Measurements from ENCODE around the gene CCDC196.

Gene CCDC196, protein sequence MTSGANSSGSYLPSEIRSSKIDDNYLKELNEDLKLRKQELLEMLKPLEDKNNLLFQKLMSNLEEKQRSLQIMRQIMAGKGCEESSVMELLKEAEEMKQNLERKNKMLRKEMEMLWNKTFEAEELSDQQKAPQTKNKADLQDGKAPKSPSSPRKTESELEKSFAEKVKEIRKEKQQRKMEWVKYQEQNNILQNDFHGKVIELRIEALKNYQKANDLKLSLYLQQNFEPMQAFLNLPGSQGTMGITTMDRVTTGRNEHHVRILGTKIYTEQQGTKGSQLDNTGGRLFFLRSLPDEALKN

DNA sequence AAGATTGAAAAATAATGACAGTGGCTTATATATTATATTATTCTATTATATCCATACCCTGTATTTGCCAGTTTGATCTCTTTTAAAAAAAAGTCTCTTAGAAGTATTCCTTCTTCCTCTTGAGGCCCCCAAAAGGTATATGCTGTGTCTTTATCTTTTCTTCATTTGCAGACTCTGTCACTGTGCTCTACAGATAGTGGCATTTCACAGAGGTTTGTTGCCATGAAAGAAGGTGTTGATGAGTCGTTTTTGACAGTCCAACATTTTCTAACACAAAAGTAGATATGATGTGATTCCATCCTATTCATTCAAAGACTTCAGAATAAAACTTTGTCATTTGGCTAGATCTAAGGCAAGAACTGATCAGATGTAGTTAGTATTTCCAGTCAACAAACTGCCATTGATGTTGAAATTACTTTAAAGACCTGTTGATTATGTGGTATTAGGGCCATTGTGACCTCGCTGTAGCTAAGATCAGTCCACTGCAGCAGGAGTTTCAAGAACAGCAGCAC, at the start of gene CCDC196:
CCDC196 (plus strand) TSS at position 462 of the 512 bp plus-strand sequence. CDS start 132 bp downstream, outside the sequence.
- TF ChIP-seq, protein P1, sequence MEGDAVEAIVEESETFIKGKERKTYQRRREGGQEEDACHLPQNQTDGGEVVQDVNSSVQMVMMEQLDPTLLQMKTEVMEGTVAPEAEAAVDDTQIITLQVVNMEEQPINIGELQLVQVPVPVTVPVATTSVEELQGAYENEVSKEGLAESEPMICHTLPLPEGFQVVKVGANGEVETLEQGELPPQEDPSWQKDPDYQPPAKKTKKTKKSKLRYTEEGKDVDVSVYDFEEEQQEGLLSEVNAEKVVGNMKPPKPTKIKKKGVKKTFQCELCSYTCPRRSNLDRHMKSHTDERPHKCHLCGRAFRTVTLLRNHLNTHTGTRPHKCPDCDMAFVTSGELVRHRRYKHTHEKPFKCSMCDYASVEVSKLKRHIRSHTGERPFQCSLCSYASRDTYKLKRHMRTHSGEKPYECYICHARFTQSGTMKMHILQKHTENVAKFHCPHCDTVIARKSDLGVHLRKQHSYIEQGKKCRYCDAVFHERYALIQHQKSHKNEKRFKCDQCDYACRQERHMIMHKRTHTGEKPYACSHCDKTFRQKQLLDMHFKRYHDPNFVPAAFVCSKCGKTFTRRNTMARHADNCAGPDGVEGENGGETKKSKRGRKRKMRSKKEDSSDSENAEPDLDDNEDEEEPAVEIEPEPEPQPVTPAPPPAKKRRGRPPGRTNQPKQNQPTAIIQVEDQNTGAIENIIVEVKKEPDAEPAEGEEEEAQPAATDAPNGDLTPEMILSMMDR (conservative IDR thresholded peaks at IDR 0.05) = no peak
- no peak within 1 kb of the TSS for H3K27ac ChIP-seq

DNA sequence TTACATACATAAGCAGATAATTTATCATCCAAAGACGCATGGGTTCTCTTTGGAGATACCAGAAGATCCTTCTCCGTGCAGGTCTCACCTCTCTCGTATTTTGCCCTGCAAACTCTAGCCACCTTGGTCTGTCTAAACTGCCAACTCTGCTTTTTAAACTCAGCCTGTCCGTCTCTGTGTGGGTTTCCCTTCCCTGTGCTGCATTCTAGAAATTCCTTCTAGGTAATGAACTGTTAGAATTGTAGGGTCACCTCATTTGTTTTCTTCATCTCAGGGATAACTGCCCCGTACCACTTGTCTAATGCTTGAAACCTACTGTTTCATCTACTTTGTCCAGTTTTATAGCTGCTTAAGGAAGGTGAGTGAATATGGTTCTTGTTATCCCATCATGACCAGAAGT, 45.4 kb upstream of the CCDC196 start:
- TF ChIP-seq, protein P1 (conservative IDR thresholded peaks at IDR 0.05) = no peak

DNA sequence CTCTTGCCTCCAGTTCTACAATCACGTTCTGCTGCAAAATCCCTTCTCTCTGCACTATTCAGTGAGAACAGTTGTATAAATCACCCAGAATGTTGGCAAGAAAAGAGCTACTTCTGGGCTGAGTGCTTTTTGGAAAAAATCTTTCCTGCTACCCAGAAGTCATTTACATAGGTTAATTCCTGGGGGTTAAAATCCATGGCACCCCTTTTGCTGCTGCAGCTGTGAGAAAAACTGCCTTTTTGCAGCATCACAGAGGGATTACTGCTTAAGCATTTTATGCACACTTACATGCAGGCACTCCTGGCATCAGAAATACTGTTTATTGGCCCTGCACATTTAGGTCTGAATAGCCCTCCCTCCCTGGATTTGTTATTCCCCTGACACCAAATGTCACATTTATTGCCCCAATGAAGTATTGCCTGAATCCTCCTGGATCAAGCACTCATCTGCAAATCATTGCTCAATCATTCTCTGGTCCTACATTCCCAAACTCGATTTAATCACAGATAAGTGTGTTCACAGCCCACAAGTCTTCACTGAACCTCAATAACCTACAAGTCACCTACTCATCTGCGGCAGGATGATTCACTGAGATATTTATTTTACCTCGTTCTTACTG, 43.1 kb upstream of the CCDC196 start:
- H3K27ac ChIP-seq = no peak overlapping the region
- TF ChIP-seq, protein P1 (conservative IDR thresholded peaks at IDR 0.05) = no peak

More for the DNA sequence above, 45.4 kb upstream of the CCDC196 start:
- no peak overlapping the region for H3K27ac ChIP-seq

DNA sequence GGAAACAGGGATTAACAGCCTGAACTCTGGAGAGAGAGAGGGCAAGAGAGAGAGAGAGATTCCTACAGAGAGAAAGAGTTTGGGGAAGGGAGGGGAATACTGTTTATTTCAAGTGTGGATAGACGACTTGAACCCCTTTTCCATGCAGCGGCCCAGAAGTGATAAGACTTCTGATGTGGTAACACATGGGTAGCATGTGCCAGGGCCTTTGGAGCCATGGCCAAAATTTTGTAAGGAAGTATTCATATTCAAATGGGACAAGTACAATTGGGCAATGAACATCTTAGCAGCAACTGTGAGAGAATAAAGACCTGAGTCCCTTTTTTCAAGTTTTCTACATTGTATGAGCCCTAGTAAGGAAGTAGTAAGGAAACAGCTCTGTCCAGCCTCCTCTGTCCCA, 42.4 kb upstream of the CCDC196 start:
- TF ChIP-seq, protein P1 (conservative IDR thresholded peaks at IDR 0.05) = no peak
- H3K27ac ChIP-seq = no peak overlapping the region

DNA sequence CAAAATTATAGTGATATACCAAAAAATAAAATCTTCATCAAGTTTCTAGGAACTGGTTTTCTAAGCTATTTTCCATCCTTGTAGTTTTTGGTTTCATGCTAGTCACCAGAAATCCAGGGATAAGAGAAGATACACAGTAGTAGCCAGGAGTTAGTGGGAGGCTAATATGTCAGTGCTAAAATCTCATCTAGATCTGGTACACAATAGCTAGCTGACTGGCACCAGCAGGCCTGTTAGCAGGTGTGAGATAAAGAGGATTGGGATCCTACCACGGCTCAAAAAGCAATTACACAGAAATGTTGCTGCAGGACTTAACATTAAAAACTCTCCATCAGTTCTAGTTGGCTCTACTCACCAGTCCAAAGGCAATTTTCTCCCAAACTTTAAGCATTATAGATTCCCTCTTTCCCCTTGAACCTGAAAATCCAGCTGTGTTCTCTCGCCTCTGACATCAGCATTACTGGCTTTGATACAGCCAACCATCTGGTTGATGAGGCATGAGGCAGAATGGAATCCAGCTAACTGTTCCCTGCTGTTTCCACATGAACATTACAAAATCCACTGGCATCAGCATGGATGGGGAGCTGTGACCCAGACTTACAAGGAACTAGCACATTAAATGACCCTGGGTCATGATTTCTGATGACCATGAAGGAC, 41.8 kb upstream of the CCDC196 start:
- no peak overlapping the region for H3K27ac ChIP-seq
- TF ChIP-seq, protein P1 (conservative IDR thresholded peaks at IDR 0.05) = no peak

DNA sequence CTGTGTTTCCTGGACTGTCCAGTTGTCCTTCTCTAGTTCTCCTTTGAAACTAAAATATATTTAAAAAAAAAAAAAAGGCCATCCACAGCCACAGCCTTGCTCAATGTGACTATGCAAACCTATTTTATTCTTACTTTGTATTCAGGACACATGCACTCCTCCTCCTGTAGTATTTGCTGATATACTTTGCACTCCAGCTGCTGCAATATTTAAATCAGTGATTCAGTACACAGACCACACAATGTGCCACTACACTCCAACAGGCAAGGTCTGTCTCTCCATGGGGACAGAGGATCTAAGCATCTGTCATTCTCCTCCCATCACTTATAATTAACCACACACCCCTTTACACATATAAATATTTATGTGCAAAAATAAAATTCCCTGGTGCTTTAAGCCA, 40.2 kb upstream of the CCDC196 start:
- TF ChIP-seq, protein P1 (conservative IDR thresholded peaks at IDR 0.05) = no peak
- H3K27ac ChIP-seq = no peak overlapping the region

DNA sequence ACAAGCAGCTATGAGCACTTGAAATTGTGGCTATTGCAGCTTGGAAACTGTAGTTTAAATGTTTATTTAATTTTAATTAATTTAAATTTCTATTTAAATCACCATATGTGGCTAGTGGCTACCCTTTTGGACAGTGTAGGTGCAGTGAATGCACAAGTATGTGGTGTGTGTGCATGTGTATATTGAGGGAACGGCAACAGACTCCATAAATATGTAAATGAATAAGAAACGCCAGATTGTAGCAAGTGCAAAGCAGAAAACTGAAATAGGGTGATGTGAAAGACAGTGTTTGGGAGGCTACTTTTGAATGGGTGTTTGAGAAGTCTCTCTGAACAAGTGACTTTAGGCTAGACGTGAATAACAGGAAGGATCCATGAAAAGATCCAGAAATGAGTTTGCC, 32.7 kb upstream of the CCDC196 start:
- TF ChIP-seq, protein P1 (conservative IDR thresholded peaks at IDR 0.05) = no peak

More for the DNA sequence above, 32.7 kb upstream of the CCDC196 start:
- no peak overlapping the region for H3K27ac ChIP-seq

Data from VCaP (cell line).